Left lung (tissue), 10 donors: Measurements from ENCODE around the gene ICE2. TPM values are rescaled to one million over a fixed set of nuclear protein-coding genes. Genes with fewer than 3 reads are reported as not detected.

ENCODE experiments used
- ATAC-seq: fragments of 200-7000 bp; cut with Tn5 transposase; one replicate; pipeline ENCODE4 v1.9.1; 2020; ENCODE audit warnings: moderate library complexity
- DNase-seq, 4 donors: peaks; one replicate each; pipeline ENCODE4 v3.0.0-alpha.2; 2013 to 2020
- H3K27ac ChIP-seq, 2 donors: fragments of 200-600 bp; sonication (generic) in 1 of 2; one replicate each; pipeline versions ENCODE4 v1.5.0 to v1.8.0; 2020 to 2021
- H3K27me3 ChIP-seq, 2 donors: fragments of 200-600 bp; sonication (generic) in 1 of 2; one replicate each; pipeline versions ENCODE4 v1.5.0 to v1.8.0; 2020 to 2021
- H3K36me3 ChIP-seq, 2 donors: fragments of 200-600 bp; sonication (generic) in 1 of 2; one replicate each; pipeline versions ENCODE4 v1.5.0 to v1.8.0; 2020 to 2021
- H3K4me1 ChIP-seq, 2 donors: fragments of 200-600 bp; one replicate each; pipeline ENCODE4 v1.8.0; 2021
- H3K4me3 ChIP-seq, 2 donors: fragments of 200-600 bp; sonication (generic) in 1 of 2; one replicate each; pipeline versions ENCODE4 v1.5.0 to v1.8.0; 2020 to 2021; ENCODE audit warnings: mild to moderate bottlenecking in 1 of 2
- H3K9me3 ChIP-seq, 2 donors: fragments of 200-600 bp; sonication (generic) in 1 of 2; one replicate each; pipeline versions ENCODE4 v1.5.0 to v1.8.0; 2020 to 2021
- intact Hi-C, 2 donors: fragments of 100-400 bp; cut with DNase I; formaldehyde crosslinking; loops; one replicate each; pipeline versions ENCODE4 v1.11.2 to v1.14.2; 2022
- polyA plus RNA-seq, 6 donors: library from polyadenylated mRNA; unstranded; fragments of 120-200 nt; gene quantifications; one replicate each; pipeline ENCODE4 v1.2.1, GENCODE V29; 2013; ENCODE audit not compliant: insufficient read length in 6 of 6
- total RNA-seq, 2 donors: library from RNA; stranded (reverse); fragmentation: NEBNext Ultra II Directional; extraction: Animal tissue kit (Norgen Biotek cat#: 25700); gene quantifications; one replicate each; pipeline ENCODE4 v1.2.1, GENCODE V29; 2021
- TF ChIP-seq, protein P1 (sequence below), 2 donors: fragments of 200-600 bp; sonication (generic) in 1 of 2; IDR thresholded peaks; one replicate each; pipeline versions ENCODE4 v1.5.0 to v1.8.0; 2021; ENCODE audit warnings: antibody characterized with exemption in 2 of 2
- donor health status: DM: no; HTN: yes; CAD: no.
- donor health status: DM: no; HTN: no; CAD: no.

Gene ICE2
- total and polyA plus RNA-seq, 8 donors: 35.9 to 94.4 (median 80.8) TPM

DNA sequence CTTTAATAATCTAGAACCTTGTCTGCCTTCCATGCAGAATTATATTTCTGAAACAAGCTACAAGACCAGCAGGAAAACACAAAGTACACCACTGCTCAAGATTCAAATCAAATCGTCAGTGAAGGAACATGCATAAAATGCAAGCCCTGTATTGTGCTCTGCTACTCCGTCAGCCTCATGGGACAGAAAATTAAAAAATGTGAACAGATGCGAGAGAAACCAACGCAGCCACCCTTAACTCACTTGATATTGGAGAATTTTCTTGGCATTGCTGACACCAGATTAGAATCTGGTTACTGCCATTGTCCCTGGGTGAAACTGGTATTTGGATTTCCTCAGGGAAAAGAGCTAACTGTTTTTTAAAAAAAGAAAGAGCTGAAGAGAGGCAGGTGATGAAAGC, 104.7 kb downstream of the ICE2 start:
- peaks cover 0 to 98% of the 10 kb centered on the region in 2 donors for H3K36me3 ChIP-seq
- peak overlapping the region; percentile 78 to 81 for H3K27ac ChIP-seq
- no peak for ATAC-seq
- no peak overlapping the region for H3K4me3 ChIP-seq
- H3K27me3 ChIP-seq: no peaks in the 10 kb centered on the region
- DNase-seq: no peak
- no peaks in the 10 kb centered on the region for H3K9me3 ChIP-seq
- TF ChIP-seq, protein P1, sequence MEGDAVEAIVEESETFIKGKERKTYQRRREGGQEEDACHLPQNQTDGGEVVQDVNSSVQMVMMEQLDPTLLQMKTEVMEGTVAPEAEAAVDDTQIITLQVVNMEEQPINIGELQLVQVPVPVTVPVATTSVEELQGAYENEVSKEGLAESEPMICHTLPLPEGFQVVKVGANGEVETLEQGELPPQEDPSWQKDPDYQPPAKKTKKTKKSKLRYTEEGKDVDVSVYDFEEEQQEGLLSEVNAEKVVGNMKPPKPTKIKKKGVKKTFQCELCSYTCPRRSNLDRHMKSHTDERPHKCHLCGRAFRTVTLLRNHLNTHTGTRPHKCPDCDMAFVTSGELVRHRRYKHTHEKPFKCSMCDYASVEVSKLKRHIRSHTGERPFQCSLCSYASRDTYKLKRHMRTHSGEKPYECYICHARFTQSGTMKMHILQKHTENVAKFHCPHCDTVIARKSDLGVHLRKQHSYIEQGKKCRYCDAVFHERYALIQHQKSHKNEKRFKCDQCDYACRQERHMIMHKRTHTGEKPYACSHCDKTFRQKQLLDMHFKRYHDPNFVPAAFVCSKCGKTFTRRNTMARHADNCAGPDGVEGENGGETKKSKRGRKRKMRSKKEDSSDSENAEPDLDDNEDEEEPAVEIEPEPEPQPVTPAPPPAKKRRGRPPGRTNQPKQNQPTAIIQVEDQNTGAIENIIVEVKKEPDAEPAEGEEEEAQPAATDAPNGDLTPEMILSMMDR (IDR thresholded peaks at IDR 0.05): no peak
- peaks cover 42 to 88% of the 10 kb centered on the region in 2 donors for H3K4me1 ChIP-seq
- intact Hi-C loops: no loop called here

DNA sequence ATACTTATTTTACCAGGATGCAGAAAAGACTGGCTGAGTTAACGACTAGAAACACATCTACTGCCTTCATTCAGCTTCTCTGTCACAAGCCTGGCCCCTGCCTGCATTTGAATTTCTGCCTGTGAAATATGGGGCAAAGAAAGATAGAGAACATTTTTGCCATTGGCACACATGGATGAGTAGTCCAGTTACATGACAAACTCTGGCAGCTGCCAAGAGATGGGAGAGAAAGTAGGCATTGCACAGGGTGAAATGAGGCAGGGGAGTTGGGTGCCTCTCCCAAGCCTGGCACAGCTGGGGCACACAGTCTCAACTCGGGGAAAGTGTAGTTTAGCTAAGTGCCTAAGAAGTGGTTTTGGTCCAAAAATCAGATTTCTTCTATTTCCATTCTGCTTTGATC, 105.2 kb downstream of the ICE2 start:
- TF ChIP-seq, protein P1 (IDR thresholded peaks at IDR 0.05): no peak
- ATAC-seq (no peak), DNase-seq (no peak)
- Histone ChIP-seq H3K36me3 (peaks cover 0 to 98% of the 10 kb centered on the region in 2 donors), H3K9me3 (no peaks in the 10 kb centered on the region), H3K27ac (peak overlapping the region; percentile 78 to 81), H3K4me1 (peaks cover 42 to 83% of the 10 kb centered on the region in 2 donors), H3K4me3 (no peak overlapping the region), H3K27me3 (no peaks in the 10 kb centered on the region)
- intact Hi-C loops: no loop called here

DNA sequence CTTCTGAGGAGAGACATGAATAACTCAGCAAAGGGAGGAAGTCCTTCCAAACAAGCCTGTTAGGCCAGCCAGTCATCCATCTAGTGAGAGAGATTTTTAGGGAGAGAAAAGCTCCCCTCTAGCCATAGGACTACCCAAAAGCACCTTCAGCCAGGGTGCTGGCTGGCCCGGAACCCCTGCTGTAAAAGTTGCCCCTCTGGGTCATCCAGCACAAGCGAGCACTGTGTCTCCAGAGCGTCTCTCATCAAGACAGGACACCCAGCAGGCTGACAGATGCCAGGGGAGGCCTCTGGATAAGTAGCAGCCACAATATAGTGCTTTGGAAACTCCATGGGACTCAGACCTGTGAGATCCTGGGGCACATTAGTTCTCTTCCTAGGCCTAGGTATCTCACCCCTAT, 105.6 kb downstream of the ICE2 start:
- DNase-seq: no peak
- Histone ChIP-seq H3K4me1 (peaks cover 42 to 79% of the 10 kb centered on the region in 2 donors), H3K4me3 (no peak overlapping the region), H3K27me3 (no peaks in the 10 kb centered on the region), H3K36me3 (peaks cover 0 to 98% of the 10 kb centered on the region in 2 donors), H3K9me3 (no peaks in the 10 kb centered on the region), H3K27ac (peak overlapping the region; percentile 78 to 81)
- ATAC-seq: no peak
- TF ChIP-seq, protein P1 (IDR thresholded peaks at IDR 0.05): no peak
- intact Hi-C loops: no loop called here

DNA sequence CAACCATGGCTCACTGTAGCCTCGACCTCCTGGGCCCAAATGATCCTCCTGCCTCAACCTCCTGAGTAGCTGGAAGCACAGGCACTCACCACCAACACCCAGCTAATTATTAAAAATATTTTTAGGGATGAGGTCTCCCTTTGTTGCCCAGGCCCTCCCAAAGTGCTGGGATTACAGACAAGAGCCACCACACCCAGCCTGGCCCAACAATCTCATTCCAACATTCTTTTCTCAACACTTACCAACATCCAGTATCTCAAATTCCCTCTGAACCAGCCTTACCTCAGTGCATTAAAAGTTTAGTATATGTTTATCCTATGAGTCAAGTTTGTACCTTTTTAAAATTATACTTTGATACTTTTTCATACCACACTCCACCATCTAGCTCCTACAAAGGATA, 106.2 kb downstream of the ICE2 start:
- no peaks in the 10 kb centered on the region for H3K27me3 ChIP-seq
- DNase-seq (no peak), ATAC-seq (no peak)
- no peak overlapping the region for H3K4me3 ChIP-seq
- peaks cover 0 to 94% of the 10 kb centered on the region in 2 donors for H3K36me3 ChIP-seq
- intact Hi-C loops: no loop called here
- no peaks in the 10 kb centered on the region for H3K9me3 ChIP-seq
- TF ChIP-seq, protein P1 (IDR thresholded peaks at IDR 0.05): no peak
- peaks cover 42 to 75% of the 10 kb centered on the region in 2 donors for H3K4me1 ChIP-seq
- peak overlapping the region; percentile 78 to 81 for H3K27ac ChIP-seq

DNA sequence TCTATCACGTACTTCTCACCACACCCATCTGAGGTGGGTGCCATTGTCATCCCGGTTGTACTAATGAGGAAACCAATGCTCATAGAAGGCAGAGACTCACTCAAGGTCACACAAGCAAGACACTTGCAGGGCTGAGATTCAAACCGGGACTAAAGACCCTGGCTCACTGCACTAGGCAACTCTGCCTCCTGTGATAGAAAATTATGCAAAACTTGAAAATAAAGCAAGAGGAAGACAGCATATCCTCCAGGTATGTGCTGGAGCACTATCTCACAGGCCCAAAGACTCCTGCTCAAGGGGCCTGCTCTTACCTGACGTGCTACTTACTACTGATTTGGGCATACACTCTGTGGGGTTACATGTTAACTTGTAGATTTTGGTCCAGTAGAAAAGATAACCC, 106.7 kb downstream of the ICE2 start:
- ATAC-seq (no peak), DNase-seq (no peak)
- Histone ChIP-seq H3K4me3 (no peak overlapping the region), H3K27ac (peak overlapping the region; percentile 78 to 81), H3K27me3 (no peaks in the 10 kb centered on the region), H3K9me3 (no peaks in the 10 kb centered on the region), H3K4me1 (peaks cover 41 to 73% of the 10 kb centered on the region in 2 donors), H3K36me3 (peaks cover 0 to 89% of the 10 kb centered on the region in 2 donors)
- TF ChIP-seq, protein P1 (IDR thresholded peaks at IDR 0.05): no peak
- intact Hi-C loops: no loop called here
